ENCODE data around the gene TRAPPC2.

TRAPPC2 gene

GRCh38 chrX:13664020-13664419, 70.4 kb downstream of the TRAPPC2 start:
- no peak for DNase-seq

- no peak for DNase-seq
These were observed 72.0 kb downstream of the TRAPPC2 start for GRCh38 chrX:13662355-13662791.

Measured in activated effector memory CD4-positive, alpha-beta T cell treated with anti-CD3 and anti-CD28 coated beads, Interleukin-2, amount 50 U/mL, for 16 hours (primary cell).